ENCODE measurements around the gene PTGIS. TPM values are rescaled to one million over a fixed set of nuclear protein-coding genes. Genes with fewer than 3 reads are reported as not detected.

Gene PTGIS
- polyA plus RNA-seq, 3 donors = not detected

DNA sequence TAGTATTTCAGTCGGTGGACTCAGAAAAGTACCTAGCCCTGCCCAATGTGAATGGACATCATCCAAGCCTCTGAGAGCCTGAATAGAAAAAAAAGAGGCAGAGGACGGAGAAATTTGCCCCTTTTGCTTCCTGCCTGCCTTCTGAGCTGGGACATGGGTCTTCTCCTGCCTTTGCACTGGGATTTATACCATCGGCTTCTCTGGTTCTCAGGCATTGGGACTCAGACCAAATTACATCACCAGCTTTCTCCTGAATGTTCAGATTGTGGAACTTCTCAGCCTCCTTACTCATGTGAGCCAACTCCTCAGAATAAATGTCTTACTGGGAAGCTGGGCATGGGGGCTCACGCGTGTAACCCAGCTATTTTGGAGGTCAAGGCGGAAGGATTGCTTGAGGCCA lies 105.3 kb downstream of the PTGIS start:
- DNase-seq = no peak
- no peak overlapping the region for H3K27ac Mint-ChIP-seq
- intact Hi-C loops (cut with micrococcal nuclease) = no loop called here
- H3K27me3 ChIP-seq (ENCODE audit: control insufficient read depth in 2 of 2, insufficient read depth in 2 of 2, low read length in 2 of 2) = no peaks in the 10 kb centered on the region
- H3K9me3 ChIP-seq (replicated peaks in 1 of 2; ENCODE audit: control insufficient read depth in 1 of 2, insufficient read depth in 1 of 2, low read length in 2 of 2) = no peaks in the 10 kb centered on the region
- H3K27ac ChIP-seq (ENCODE audit: low read depth in 1 of 2, low read length in 2 of 2) = no peak overlapping the region
- H3K4me3 ChIP-seq (replicated peaks in 1 of 3; ENCODE audit: low read depth in 2 of 3, low read length in 3 of 3) = no peak overlapping the region
- no peak overlapping the region for H3K4me3 Mint-ChIP-seq
- peaks cover 0 to 2% (median 0%) of the 10 kb centered on the region in 7 donors for H3K9me3 Mint-ChIP-seq
- peaks cover 0 to 14% (median 13%) of the 10 kb centered on the region in 3 donors for H3K27me3 Mint-ChIP-seq (ENCODE audit: low read depth in 3 of 3)
- H4K20me1 ChIP-seq (ENCODE audit: insufficient read depth, low read length) = no peaks in the 10 kb centered on the region
- H3K4me2 ChIP-seq (replicated peaks; ENCODE audit: extremely low read depth, low read length, poor library complexity, severe bottlenecking) = no peak overlapping the region
- H3K36me3 Mint-ChIP-seq = no peaks in the 10 kb centered on the region
- no peaks in the 10 kb centered on the region for H3K4me1 ChIP-seq (ENCODE audit: control insufficient read depth in 1 of 2, insufficient read depth in 2 of 2, low read length in 2 of 2)
- no peak overlapping the region for H2AFZ ChIP-seq (ENCODE audit: insufficient read depth, low read depth, low read length, poor library complexity, severe bottlenecking)
- no peaks in the 10 kb centered on the region for H3K4me1 Mint-ChIP-seq
- TF ChIP-seq, protein P1, sequence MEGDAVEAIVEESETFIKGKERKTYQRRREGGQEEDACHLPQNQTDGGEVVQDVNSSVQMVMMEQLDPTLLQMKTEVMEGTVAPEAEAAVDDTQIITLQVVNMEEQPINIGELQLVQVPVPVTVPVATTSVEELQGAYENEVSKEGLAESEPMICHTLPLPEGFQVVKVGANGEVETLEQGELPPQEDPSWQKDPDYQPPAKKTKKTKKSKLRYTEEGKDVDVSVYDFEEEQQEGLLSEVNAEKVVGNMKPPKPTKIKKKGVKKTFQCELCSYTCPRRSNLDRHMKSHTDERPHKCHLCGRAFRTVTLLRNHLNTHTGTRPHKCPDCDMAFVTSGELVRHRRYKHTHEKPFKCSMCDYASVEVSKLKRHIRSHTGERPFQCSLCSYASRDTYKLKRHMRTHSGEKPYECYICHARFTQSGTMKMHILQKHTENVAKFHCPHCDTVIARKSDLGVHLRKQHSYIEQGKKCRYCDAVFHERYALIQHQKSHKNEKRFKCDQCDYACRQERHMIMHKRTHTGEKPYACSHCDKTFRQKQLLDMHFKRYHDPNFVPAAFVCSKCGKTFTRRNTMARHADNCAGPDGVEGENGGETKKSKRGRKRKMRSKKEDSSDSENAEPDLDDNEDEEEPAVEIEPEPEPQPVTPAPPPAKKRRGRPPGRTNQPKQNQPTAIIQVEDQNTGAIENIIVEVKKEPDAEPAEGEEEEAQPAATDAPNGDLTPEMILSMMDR (IDR thresholded peaks at IDR 0.05) = no peak
- no peaks in the 10 kb centered on the region for H3K79me2 ChIP-seq (ENCODE audit: insufficient read depth, low read length)
- 83% methylated on average over 3 of the region's 6 CpGs for WGBS (ENCODE audit: insufficient coverage)
- H3K9ac ChIP-seq (ENCODE audit: insufficient read depth, low read length, poor library complexity, severe bottlenecking) = no peak overlapping the region
- H3K36me3 ChIP-seq (replicated peaks in 1 of 2; ENCODE audit: control insufficient read depth in 1 of 2, insufficient read depth in 2 of 2, low read length in 2 of 2) = no peaks in the 10 kb centered on the region

GRCh38 chr20:49461894-49462620 lies 105.9 kb downstream of the PTGIS start:
- H3K79me2 ChIP-seq (ENCODE audit: insufficient read depth, low read length) = no peaks in the 10 kb centered on the region
- Mint-ChIP-seq H3K36me3 (no peaks in the 10 kb centered on the region), H3K4me3 (no peak overlapping the region), H3K27me3 (ENCODE audit: low read depth in 3 of 3) (peaks cover 0 to 14% (median 13%) of the 10 kb centered on the region in 3 donors), H3K27ac (no peak overlapping the region), H3K4me1 (no peaks in the 10 kb centered on the region), H3K9me3 (peaks cover 0 to 2% (median 0%) of the 10 kb centered on the region in 7 donors)
- no peak for DNase-seq
- 82% methylated on average over 6 of the region's 9 CpGs for WGBS (ENCODE audit: insufficient coverage)
- no peak overlapping the region for H3K27ac ChIP-seq (ENCODE audit: low read depth in 1 of 2, low read length in 2 of 2)
- no peaks in the 10 kb centered on the region for H4K20me1 ChIP-seq (ENCODE audit: insufficient read depth, low read length)
- intact Hi-C loops (cut with micrococcal nuclease) = no loop called here
- TF ChIP-seq, protein P1 (IDR thresholded peaks at IDR 0.05) = no peak
- H3K9me3 ChIP-seq (replicated peaks in 1 of 2; ENCODE audit: control insufficient read depth in 1 of 2, insufficient read depth in 1 of 2, low read length in 2 of 2) = no peaks in the 10 kb centered on the region
- H3K9ac ChIP-seq (ENCODE audit: insufficient read depth, low read length, poor library complexity, severe bottlenecking) = no peak overlapping the region
- no peak overlapping the region for H3K4me3 ChIP-seq (replicated peaks in 1 of 3; ENCODE audit: low read depth in 2 of 3, low read length in 3 of 3)
- H2AFZ ChIP-seq (ENCODE audit: insufficient read depth, low read depth, low read length, poor library complexity, severe bottlenecking) = no peak overlapping the region
- no peaks in the 10 kb centered on the region for H3K4me1 ChIP-seq (ENCODE audit: control insufficient read depth in 1 of 2, insufficient read depth in 2 of 2, low read length in 2 of 2)
- no peaks in the 10 kb centered on the region for H3K36me3 ChIP-seq (replicated peaks in 1 of 2; ENCODE audit: control insufficient read depth in 1 of 2, insufficient read depth in 2 of 2, low read length in 2 of 2)
- H3K27me3 ChIP-seq (ENCODE audit: control insufficient read depth in 2 of 2, insufficient read depth in 2 of 2, low read length in 2 of 2) = no peaks in the 10 kb centered on the region
- H3K4me2 ChIP-seq (replicated peaks; ENCODE audit: extremely low read depth, low read length, poor library complexity, severe bottlenecking) = no peak overlapping the region
